Chondrocyte (in vitro differentiated cells): ENCODE results near the gene IGFBP4. TPM values are rescaled to one million over a fixed set of nuclear protein-coding genes. Genes with fewer than 3 reads are reported as not detected.

Source experiments
- DNase-seq: peaks from one replicate; pipeline ENCODE4 v3.0.0; 2021; ENCODE audit warnings: mixed read lengths, low spot score
- H3K27ac Mint-ChIP-seq: one replicate; pipeline ENCODE4 v1.8.0; 2021; ENCODE audit warnings: mild to moderate bottlenecking, moderate library complexity, mixed read lengths; ENCODE audit not compliant: unreplicated experiment
- H3K27me3 Mint-ChIP-seq: 2 replicates; pipeline ENCODE4 v1.8.0; 2021; ENCODE audit warnings: low read depth, mixed read lengths
- H3K36me3 Mint-ChIP-seq: 2 replicates; pipeline ENCODE4 v1.8.0; 2021; ENCODE audit warnings: low read depth, mixed read lengths
- H3K4me1 Mint-ChIP-seq: 2 replicates; pipeline ENCODE4 v1.8.0; 2021; ENCODE audit warnings: low read depth, mild to moderate bottlenecking, mixed read lengths
- H3K4me3 Mint-ChIP-seq: one replicate; pipeline ENCODE4 v1.8.0; 2021; ENCODE audit warnings: mild to moderate bottlenecking, moderate library complexity, mixed read lengths; ENCODE audit not compliant: unreplicated experiment
- H3K9me3 Mint-ChIP-seq: 2 replicates; pipeline ENCODE4 v1.8.0; 2021; ENCODE audit warnings: low read depth, mixed read lengths
- CTCF ChIP-seq: fragments of 200-600 bp; sonication (generic); IDR thresholded peaks from 2 replicates; pipeline ENCODE4 v1.5.0; 2021; ENCODE audit warnings: antibody characterized with exemption, mild to moderate bottlenecking, moderate library complexity
- total RNA-seq: library from RNA; stranded (reverse); gene quantifications from 3 replicates; pipeline ENCODE4 v1.2.1, GENCODE V29; 2021

The IGFBP4 gene
- total RNA-seq, 1 donor from 2014 or later: 496 TPM

DNA sequence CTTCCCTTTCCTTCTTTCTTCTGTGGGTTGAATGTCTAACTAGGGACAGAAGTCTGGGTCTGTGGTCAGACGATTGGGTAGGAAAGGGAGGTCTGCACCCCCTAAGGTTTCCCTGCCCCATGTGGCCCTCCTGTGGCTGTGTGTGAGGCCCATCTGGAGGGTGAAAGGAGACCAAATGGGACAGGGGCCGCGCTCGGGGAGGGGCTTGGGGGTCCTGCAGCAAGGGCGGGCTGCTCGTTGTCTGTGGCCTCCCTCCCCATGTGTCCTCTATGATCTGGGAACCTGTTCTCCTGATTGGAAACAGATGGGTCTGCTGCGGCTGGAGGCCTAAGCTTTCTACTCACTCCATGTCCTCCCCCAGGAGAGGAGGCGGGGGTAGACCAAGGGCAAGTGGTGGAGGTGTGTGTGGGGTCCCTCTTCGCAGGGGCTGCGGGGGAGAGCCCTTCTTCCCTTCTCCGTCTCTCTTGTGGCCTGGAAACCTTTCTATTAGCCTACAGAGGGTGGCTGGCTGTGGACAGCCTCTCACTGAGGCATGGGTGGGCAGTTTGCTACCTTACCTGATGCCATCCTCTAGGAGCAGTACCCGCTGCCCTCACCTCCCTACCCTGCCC, 18.6 kb downstream of the IGFBP4 start:
- peaks cover 5% of the 10 kb centered on the region for H3K36me3 Mint-ChIP-seq
- no peak for DNase-seq
- no peak overlapping the region for H3K27ac Mint-ChIP-seq
- TF ChIP-seq CTCF: no peak
- no peaks in the 10 kb centered on the region for H3K9me3 Mint-ChIP-seq
- peaks cover 47% of the 10 kb centered on the region for H3K4me1 Mint-ChIP-seq
- H3K27me3 Mint-ChIP-seq: no peaks in the 10 kb centered on the region
- H3K4me3 Mint-ChIP-seq: no peak overlapping the region

DNA sequence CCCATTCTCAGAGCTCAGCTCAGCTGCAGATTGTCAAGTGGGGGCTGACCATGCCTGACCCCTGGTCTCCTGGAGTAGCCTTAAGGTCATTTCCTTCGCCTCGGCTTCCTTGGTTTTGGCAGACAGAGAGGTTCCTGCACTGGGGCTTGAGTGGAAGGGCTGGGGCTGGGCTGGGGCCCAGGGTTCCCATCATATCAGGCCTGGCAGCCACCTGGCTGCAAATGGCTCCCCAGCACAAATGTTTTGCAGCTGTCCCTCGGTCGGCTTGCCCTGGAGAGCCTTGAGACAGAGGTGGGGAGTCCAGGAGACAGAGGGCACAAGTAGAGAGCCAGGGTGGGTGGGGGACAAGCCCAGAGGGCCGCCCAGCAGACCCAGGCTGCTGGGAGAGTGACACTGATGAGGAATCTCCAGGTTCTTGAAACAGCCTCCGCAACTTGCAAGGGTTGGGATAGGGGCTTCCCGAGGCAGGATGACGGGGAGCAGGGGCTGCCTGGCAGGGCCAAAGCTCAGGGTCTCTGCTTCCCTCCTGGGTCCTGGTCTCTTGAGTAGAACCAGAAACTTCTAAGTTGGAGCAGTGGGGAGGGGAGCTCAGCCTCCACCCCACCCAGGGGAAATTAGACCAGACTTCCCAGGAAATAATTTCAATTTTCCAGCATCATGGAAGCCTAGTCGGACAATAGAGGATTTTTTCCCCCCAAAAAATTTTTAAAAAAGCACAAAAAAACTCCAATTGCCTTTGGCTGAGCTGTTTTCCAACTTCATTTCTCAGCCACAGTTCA, 19.3 kb downstream of the IGFBP4 start:
- H3K36me3 Mint-ChIP-seq: peaks cover 2% of the 10 kb centered on the region
- H3K27me3 Mint-ChIP-seq: no peaks in the 10 kb centered on the region
- no peaks in the 10 kb centered on the region for H3K9me3 Mint-ChIP-seq
- H3K27ac Mint-ChIP-seq: peak overlapping the region; percentile 32
- no peak for DNase-seq
- no peak for TF ChIP-seq CTCF
- H3K4me3 Mint-ChIP-seq: no peak overlapping the region
- peaks cover 40% of the 10 kb centered on the region for H3K4me1 Mint-ChIP-seq

DNA sequence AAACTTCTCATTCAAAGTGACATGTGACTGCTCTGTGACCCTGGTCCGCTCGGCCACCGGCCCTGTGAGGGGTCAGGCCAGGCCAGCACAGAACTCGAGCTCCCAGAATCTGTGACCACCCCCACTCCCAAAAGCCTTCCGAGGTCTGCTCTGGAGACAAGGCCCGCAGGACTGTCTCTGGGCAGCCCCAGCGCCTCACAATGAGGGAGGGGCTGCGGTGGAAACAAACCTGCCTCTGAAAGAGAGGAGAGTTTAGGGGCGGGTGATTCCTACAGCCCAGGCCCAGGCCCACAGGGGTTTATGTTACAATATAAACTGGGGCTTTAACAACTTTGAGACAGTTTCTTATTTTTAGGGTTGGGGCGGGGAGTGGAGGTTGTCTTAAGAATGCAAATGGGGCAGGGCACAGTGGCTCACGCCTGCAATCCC, 19.9 kb downstream of the IGFBP4 start:
- no peaks in the 10 kb centered on the region for H3K36me3 Mint-ChIP-seq
- no peak for DNase-seq
- peaks cover 34% of the 10 kb centered on the region for H3K4me1 Mint-ChIP-seq
- TF ChIP-seq CTCF: no peak
- no peaks in the 10 kb centered on the region for H3K9me3 Mint-ChIP-seq
- no peaks in the 10 kb centered on the region for H3K27me3 Mint-ChIP-seq
- H3K4me3 Mint-ChIP-seq: no peak overlapping the region
- peak overlapping the region; percentile 49 for H3K27ac Mint-ChIP-seq

DNA sequence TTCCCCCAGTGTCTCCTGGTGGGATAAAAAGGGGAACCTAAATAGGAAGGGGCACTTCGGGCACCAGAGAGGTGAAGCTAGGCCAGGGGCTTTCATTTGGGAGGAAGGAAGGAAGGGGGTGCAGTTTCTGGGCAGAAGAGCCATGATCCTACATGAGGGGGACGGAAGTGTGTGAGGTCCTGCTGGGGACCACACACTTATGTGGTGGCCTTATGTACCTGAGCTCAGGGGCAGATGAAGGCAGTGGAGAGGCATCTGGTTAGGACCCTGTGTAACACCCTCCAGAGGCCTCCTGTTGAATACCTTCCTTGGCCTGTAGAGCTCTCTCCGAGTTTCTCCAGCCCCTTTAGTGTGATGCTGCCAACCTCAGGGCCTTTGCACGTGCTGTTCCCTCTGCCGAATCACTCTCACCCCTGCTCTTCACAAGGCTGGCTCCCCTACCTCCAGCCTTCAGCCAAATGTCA, 21.2 kb downstream of the IGFBP4 start:
- no peak for TF ChIP-seq CTCF
- Mint-ChIP-seq H3K9me3 (no peaks in the 10 kb centered on the region), H3K36me3 (no peaks in the 10 kb centered on the region), H3K4me3 (no peak overlapping the region), H3K27me3 (no peaks in the 10 kb centered on the region), H3K27ac (no peak overlapping the region), H3K4me1 (peaks cover 21% of the 10 kb centered on the region)
- DNase-seq: no peak

DNA sequence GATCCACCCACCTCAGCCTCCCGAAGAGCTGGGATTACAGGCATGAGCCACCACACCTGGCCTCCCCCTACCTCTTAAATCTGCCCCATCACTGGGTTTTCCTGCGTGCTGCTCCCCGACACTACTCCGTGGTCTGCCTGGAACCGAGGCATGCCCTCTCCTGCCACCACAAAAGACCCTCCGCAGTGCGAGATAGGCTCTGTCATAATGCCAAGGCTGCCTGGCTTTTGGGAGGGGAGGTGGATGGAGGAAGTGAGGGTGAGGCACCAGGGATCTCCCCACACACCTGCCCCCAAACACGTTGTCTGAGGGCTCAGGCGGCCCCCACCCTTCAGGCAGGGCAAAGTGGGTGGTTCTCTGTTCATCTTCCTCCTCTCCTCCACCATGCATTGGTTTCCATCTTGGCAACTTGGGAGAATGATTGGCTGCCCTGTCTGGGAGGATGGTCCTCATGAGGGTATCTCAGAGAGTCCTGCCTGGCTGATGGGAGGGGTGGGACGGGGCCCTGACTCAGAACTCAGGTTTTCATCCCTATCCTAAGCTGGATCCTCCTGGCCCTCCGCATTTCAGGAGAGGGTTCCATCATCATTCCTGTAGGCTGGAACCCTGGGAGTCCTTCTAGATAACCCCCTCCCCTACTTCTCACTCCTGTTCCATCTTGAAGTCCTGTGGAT, 23.2 kb downstream of the IGFBP4 start:
- Mint-ChIP-seq H3K27me3 (no peaks in the 10 kb centered on the region), H3K36me3 (no peaks in the 10 kb centered on the region), H3K9me3 (no peaks in the 10 kb centered on the region), H3K4me3 (no peak overlapping the region), H3K27ac (no peak overlapping the region), H3K4me1 (peaks cover 26% of the 10 kb centered on the region)
- TF ChIP-seq CTCF: no peak
- no peak for DNase-seq
